ENCODE data around the gene PXDC1.

Gene PXDC1

GRCh38 chr6:3781504-3781903 lies 30.0 kb upstream of the PXDC1 start:
- TF ChIP-seq CTCF (conservative IDR thresholded peaks at IDR 0.05; ENCODE audit: low read length), result no peak
- no peak overlapping the region for H3K4me3 ChIP-seq (ENCODE audit: low read length)
- DNase-seq (ENCODE audit: low read depth), result no peak

- no peak for DNase-seq (ENCODE audit: low read depth)
- no peak overlapping the region for H3K4me3 ChIP-seq (ENCODE audit: low read length)
- no peak for TF ChIP-seq CTCF (conservative IDR thresholded peaks at IDR 0.05; ENCODE audit: low read length)
Observed at GRCh38 chr6:3779574-3779849, 28.0 kb upstream of the PXDC1 start.

- DNase-seq (ENCODE audit: low read depth), result no peak
- TF ChIP-seq CTCF (conservative IDR thresholded peaks at IDR 0.05; ENCODE audit: low read length), result no peak
- no peak overlapping the region for H3K4me3 ChIP-seq (ENCODE audit: low read length)
Observed at GRCh38 chr6:3778701-3779573, 27.4 kb upstream of the PXDC1 start.

GRCh38 chr6:3777730-3778461 lies 26.4 kb upstream of the PXDC1 start:
- TF ChIP-seq CTCF (conservative IDR thresholded peaks at IDR 0.05; ENCODE audit: low read length), result no peak
- no peak for DNase-seq (ENCODE audit: low read depth)
- H3K4me3 ChIP-seq (ENCODE audit: low read length), result no peak overlapping the region

- TF ChIP-seq CTCF (conservative IDR thresholded peaks at IDR 0.05; ENCODE audit: low read length), result no peak; the same call in 1 of the 2 replicates
- no peak overlapping the region for H3K4me3 ChIP-seq (ENCODE audit: low read length)
- no peak for DNase-seq (ENCODE audit: low read depth)
Observed at GRCh38 chr6:3776881-3777507, 25.5 kb upstream of the PXDC1 start.

GRCh38 chr6:3775847-3776246 lies 24.3 kb upstream of the PXDC1 start:
- no peak overlapping the region for H3K4me3 ChIP-seq (ENCODE audit: low read length)
- no peak for TF ChIP-seq CTCF (conservative IDR thresholded peaks at IDR 0.05; ENCODE audit: low read length)
- no peak for DNase-seq (ENCODE audit: low read depth)

All from AG10803 (cell line).